ENCODE data around the gene KPNA6.
"Not testable (repeated sequence)": the region's sequence is repeated elsewhere in the genome, so short reads cannot be mapped to it uniquely, and the experiment has no call there.

Gene KPNA6

DNA sequence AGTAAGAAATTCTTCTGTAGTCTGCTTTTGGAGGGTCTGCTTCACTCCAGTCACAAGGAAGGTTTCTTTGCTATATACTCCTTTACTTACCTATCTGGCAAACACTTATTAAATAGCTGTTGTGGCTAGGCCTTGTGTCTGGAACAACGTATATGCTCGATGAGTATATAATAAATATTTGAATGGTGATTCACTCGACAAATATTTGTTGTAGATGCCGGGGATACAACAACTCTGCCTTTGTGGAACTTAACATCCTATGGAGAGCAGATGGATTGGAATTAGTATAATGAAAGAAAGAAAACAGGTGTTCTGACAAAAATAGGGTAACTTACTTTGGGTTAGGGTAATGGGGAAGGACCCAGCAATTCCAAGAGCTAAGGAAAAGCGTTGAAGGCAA is 31.1 kb downstream of the KPNA6 start:
- peak overlapping the region; percentile 28 for H3K27ac ChIP-seq

DNA sequence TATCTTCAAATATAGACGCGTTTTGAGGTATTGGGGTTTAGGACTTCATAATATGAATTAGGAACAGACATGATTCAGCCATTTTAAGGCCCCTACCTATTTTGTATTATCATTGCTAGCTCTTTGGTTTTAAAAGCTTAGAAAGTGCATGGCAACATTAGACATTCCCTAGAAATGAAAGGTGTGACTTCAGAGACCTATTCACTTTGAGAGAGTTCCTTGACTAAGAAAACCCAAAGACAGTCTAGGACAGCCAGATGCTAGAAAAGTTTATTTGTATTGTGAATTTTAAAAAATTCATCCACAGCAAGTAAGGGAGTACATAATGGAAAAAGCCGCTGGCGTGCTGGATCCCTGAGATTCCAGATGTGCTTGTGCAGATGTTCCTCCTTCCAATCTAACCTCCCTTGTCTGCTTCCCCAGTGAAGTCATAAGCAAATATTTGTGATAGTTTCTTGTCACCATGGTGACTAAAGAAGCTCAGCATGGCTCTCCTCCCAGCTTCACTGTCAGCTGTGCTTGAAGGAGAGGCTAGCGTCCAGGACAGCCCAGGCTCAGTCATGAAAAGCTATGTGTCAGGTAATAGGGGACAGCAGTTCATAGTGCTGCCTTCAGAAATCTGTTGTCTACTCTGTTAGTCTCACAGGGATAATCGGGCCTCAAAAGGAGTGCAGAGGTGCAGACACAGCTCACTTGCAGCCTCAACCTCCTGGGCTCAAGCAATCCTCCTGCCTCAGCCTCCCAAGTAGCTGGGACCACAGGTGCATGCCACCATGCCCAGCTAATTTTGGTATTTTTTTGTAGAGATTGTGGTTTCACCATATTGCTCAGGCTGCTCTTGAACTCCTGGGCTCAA is 34.8 kb downstream of the KPNA6 start:
- H3K36me3 ChIP-seq (replicated peaks): no peaks in the 10 kb centered on the region
- in situ Hi-C loops (cut with HindIII; ENCODE audit: low pct_ligation_motif_present, low sequenced_read_pairs): no loop called here
- H3K27me3 ChIP-seq (replicated peaks): no peaks in the 10 kb centered on the region
- no peak overlapping the region for H3K4me3 ChIP-seq (ENCODE audit: low read depth, low read length)
- peak overlapping the region; percentile 18 for H3K27ac ChIP-seq
- peak; percentile 83 for DNase-seq
- TF ChIP-seq, protein P1, sequence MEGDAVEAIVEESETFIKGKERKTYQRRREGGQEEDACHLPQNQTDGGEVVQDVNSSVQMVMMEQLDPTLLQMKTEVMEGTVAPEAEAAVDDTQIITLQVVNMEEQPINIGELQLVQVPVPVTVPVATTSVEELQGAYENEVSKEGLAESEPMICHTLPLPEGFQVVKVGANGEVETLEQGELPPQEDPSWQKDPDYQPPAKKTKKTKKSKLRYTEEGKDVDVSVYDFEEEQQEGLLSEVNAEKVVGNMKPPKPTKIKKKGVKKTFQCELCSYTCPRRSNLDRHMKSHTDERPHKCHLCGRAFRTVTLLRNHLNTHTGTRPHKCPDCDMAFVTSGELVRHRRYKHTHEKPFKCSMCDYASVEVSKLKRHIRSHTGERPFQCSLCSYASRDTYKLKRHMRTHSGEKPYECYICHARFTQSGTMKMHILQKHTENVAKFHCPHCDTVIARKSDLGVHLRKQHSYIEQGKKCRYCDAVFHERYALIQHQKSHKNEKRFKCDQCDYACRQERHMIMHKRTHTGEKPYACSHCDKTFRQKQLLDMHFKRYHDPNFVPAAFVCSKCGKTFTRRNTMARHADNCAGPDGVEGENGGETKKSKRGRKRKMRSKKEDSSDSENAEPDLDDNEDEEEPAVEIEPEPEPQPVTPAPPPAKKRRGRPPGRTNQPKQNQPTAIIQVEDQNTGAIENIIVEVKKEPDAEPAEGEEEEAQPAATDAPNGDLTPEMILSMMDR (IDR thresholded peaks at IDR 0.05; ENCODE audit: low read depth, low read length, missing control alignments): no peak

More for the DNA sequence above, 31.1 kb downstream of the KPNA6 start:
- Histone ChIP-seq H3K4me3 (ENCODE audit: low read depth, low read length) (no peak overlapping the region), H3K27me3 (replicated peaks) (no peaks in the 10 kb centered on the region), H3K36me3 (replicated peaks) (no peaks in the 10 kb centered on the region)
- in situ Hi-C loops (cut with HindIII; ENCODE audit: low pct_ligation_motif_present, low sequenced_read_pairs): no loop called here
- DNase-seq: no peak
- TF ChIP-seq, protein P1 (IDR thresholded peaks at IDR 0.05; ENCODE audit: low read depth, low read length, missing control alignments): no peak

DNA sequence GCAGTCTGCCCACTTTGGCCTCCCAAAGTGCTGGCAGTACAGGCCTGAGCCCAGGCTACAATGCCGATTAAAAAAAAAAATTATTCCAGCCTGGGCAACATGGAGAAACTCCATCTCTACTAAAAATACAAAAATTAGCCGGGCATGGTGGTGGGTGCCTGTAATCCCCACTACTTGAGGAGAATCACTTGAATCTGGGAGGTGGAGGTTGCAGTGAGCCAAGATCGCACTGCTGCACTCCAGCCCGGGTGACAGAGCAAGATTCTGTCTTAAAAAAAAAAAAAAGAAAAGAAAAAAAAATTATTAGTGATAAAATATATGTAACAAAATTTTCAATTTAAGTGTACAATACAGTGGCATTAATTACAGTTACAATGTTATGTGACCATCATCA is 35.4 kb downstream of the KPNA6 start:
- DNase-seq; H3K4me3 ChIP-seq (ENCODE audit: low read depth, low read length); in situ Hi-C loops (cut with HindIII; ENCODE audit: low pct_ligation_motif_present, low sequenced_read_pairs); H3K27me3 ChIP-seq (replicated peaks); H3K36me3 ChIP-seq (replicated peaks): not testable (repeated sequence)
- peak overlapping the region; percentile 18 for H3K27ac ChIP-seq

DNA sequence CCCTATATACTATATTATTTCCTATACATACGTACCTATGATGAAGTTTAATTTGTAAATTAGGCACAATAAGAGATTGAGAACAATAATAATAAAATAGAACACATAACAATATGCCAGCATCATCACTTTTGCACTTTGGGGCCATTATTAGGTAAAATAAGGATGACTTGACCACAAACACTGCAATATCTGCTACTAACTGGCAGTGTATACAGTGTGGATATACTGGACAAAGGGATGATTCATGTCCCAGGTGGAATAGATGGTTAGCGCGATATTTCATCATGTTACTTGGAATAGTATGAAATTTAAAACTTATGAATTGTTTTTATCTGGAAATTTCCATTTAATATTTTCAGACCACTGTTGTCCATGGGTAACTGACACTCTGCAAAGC is 36.2 kb downstream of the KPNA6 start:
- Histone ChIP-seq H3K4me3 (ENCODE audit: low read depth, low read length) (no peak overlapping the region), H3K36me3 (replicated peaks) (no peaks in the 10 kb centered on the region), H3K27me3 (replicated peaks) (no peaks in the 10 kb centered on the region), H3K27ac (no peak overlapping the region)
- in situ Hi-C loops (cut with HindIII; ENCODE audit: low pct_ligation_motif_present, low sequenced_read_pairs): no loop called here
- DNase-seq: no peak
- TF ChIP-seq, protein P1 (IDR thresholded peaks at IDR 0.05; ENCODE audit: low read depth, low read length, missing control alignments): no peak

DNA sequence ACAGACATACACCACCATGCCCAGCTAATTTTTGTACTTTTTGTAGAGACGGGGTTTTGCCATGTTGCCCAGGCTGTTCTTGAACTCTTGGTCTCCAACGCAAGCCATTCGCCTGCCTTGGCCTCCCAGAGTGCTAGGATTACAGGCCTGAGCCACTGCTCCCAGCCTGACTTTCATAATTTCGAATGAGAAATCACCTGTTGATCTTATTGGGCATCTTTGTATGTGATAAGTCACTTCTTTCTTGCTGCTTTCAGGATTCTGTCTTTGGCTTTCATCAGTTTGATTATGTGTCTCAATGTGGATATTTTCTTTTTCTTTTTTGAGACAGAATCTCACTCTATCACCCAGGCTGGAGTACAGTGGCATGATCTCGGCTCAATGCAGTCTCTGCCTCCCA is 39.9 kb downstream of the KPNA6 start:
- in situ Hi-C loops (cut with HindIII; ENCODE audit: low pct_ligation_motif_present, low sequenced_read_pairs): not testable (repeated sequence)

DNA sequence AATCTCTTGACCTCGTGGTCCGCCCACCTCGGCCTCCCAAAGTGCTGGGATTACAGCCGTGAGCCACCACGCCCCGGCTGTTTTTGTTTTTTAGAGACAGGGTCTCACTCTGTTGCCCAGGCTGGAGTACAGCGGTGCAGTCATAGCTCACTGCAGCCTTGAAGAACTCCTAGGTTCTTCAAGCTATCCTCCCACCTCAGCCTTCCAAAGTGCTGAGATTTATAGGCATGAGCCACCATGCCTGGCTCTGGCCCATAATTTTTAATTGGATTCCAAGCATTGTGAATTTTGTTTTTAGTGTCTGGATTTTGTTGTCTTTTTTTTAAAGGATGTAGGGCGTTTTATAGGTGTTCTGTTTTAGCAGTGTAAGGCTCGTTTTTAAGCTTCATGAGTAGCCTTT is 43.0 kb downstream of the KPNA6 start:
- in situ Hi-C loops (cut with HindIII; ENCODE audit: low pct_ligation_motif_present, low sequenced_read_pairs): no loop called here
- Histone ChIP-seq H3K27me3 (replicated peaks) (no peaks in the 10 kb centered on the region), H3K27ac (peak overlapping the region; percentile 56), H3K4me3 (ENCODE audit: low read depth, low read length) (no peak overlapping the region), H3K36me3 (replicated peaks) (peaks cover 3% of the 10 kb centered on the region)
- DNase-seq: no peak
- TF ChIP-seq, protein P1 (IDR thresholded peaks at IDR 0.05; ENCODE audit: low read depth, low read length, missing control alignments): no peak

More for the DNA sequence above, 39.9 kb downstream of the KPNA6 start:
- DNase-seq; H3K27me3 ChIP-seq (replicated peaks); H3K36me3 ChIP-seq (replicated peaks); H3K4me3 ChIP-seq (ENCODE audit: low read depth, low read length); H3K27ac ChIP-seq: not testable (repeated sequence)

Measured in brain microvascular endothelial cell (primary cell).